Measurements from ENCODE around the gene EHF.

GRCh38 chr11:34585735-34586487 lies 35.0 kb upstream of the EHF start:
- TF ChIP-seq HNF1B (CRISPR knock-in tag; IDR thresholded peaks at IDR 0.05), result no peak
- no peak for TF ChIP-seq HOXA7 (CRISPR knock-in tag; IDR thresholded peaks at IDR 0.05)
- no peak for TF ChIP-seq CBX2 (IDR thresholded peaks at IDR 0.05; ENCODE audit: low read depth, low read length)
- TF ChIP-seq CBX2 (CRISPR knock-in tag; IDR thresholded peaks at IDR 0.05; ENCODE audit: low read depth), result no peak
- no peak for TF ChIP-seq EZH2 (conservative IDR thresholded peaks at IDR 0.05; ENCODE audit: low read depth, low read length)
- peak; percentile 90 for TF ChIP-seq RAD21 (CRISPR knock-in tag; IDR thresholded peaks at IDR 0.05)
- TF ChIP-seq SMAD1 (CRISPR knock-in tag; IDR thresholded peaks at IDR 0.05; ENCODE audit: borderline replicate concordance, low read depth), result no peak
- no peak for TF ChIP-seq ZNF253 (CRISPR knock-in tag; IDR thresholded peaks at IDR 0.05; ENCODE audit: borderline replicate concordance)
- TF ChIP-seq NCOA1 (CRISPR knock-in tag; IDR thresholded peaks at IDR 0.05), result no peak
- TF ChIP-seq, protein P1, sequence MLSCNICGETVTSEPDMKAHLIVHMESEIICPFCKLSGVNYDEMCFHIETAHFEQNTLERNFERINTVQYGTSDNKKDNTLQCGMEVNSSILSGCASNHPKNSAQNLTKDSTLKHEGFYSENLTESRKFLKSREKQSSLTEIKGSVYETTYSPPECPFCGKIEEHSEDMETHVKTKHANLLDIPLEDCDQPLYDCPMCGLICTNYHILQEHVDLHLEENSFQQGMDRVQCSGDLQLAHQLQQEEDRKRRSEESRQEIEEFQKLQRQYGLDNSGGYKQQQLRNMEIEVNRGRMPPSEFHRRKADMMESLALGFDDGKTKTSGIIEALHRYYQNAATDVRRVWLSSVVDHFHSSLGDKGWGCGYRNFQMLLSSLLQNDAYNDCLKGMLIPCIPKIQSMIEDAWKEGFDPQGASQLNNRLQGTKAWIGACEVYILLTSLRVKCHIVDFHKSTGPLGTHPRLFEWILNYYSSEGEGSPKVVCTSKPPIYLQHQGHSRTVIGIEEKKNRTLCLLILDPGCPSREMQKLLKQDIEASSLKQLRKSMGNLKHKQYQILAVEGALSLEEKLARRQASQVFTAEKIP (CRISPR knock-in tag; IDR thresholded peaks at IDR 0.05; ENCODE audit: borderline replicate concordance), result no peak
- TF ChIP-seq SNRNP70 (IDR thresholded peaks at IDR 0.05; ENCODE audit: low read depth, low read length), result no peak
- TF ChIP-seq HDAC6 (IDR thresholded peaks at IDR 0.05; ENCODE audit: low read depth, low read length), result no peak
- TF ChIP-seq ZNF101 (CRISPR knock-in tag; IDR thresholded peaks at IDR 0.05; ENCODE audit: borderline replicate concordance, low read depth), result no peak

Measured in HepG2 (cell line).